Measurements from ENCODE around the gene NEMF.
A peak's percentile ranks its signal among the peaks of the same experiment; 100 is the strongest.
"Not testable (repeated sequence)": the region's sequence is repeated elsewhere in the genome, so short reads cannot be mapped to it uniquely, and the experiment has no call there.

The NEMF gene

GRCh38 chr14:49858383-49858782, 5.8 kb upstream of the NEMF start:
- H3K36me3 ChIP-seq (ENCODE audit: control insufficient read depth, insufficient read depth, low read length): no peaks in the 10 kb centered on the region
- peaks cover 13% of the 10 kb centered on the region for H3K4me1 ChIP-seq (ENCODE audit: control insufficient read depth, insufficient read depth, low read length, poor library complexity, severe bottlenecking)
- H3K4me3 ChIP-seq (ENCODE audit: extremely low read depth, insufficient read depth, low read length, poor library complexity, severe bottlenecking): no peak overlapping the region
- no peaks in the 10 kb centered on the region for H3K9me3 ChIP-seq (ENCODE audit: control insufficient read depth, low read length)
- H3K27ac ChIP-seq (ENCODE audit: low read depth, low read length, severe bottlenecking): no peak overlapping the region
- WGBS, 2 experiments (ENCODE audit: insufficient coverage in 2 of 2): 89 to 92% methylated on average over 2 to 3 of the region's 3 CpGs

GRCh38 chr14:49857427-49858003, 4.9 kb upstream of the NEMF start:
- H3K4me3 ChIP-seq (ENCODE audit: extremely low read depth, insufficient read depth, low read length, poor library complexity, severe bottlenecking): no peak overlapping the region
- no peaks in the 10 kb centered on the region for H3K36me3 ChIP-seq (ENCODE audit: control insufficient read depth, insufficient read depth, low read length)
- no peaks in the 10 kb centered on the region for H3K9me3 ChIP-seq (ENCODE audit: control insufficient read depth, low read length)
- whole genome bisulfite sequencing, 2 experiments (ENCODE audit: insufficient coverage in 2 of 2): 90 to 100% methylated on average over 2 to 3 of the region's 6 CpGs
- peaks cover 13% of the 10 kb centered on the region for H3K4me1 ChIP-seq (ENCODE audit: control insufficient read depth, insufficient read depth, low read length, poor library complexity, severe bottlenecking)
- no peak overlapping the region for H3K27ac ChIP-seq (ENCODE audit: low read depth, low read length, severe bottlenecking)

- Histone ChIP-seq H3K36me3 (ENCODE audit: control insufficient read depth, insufficient read depth, low read length) (peaks cover 19% of the 10 kb centered on the region), H3K27ac (ENCODE audit: low read depth, low read length, severe bottlenecking) (no peak overlapping the region), H3K4me1 (ENCODE audit: control insufficient read depth, insufficient read depth, low read length, poor library complexity, severe bottlenecking) (no peaks in the 10 kb centered on the region), H3K4me3 (ENCODE audit: extremely low read depth, insufficient read depth, low read length, poor library complexity, severe bottlenecking) (peak overlapping the region; percentile 93), H3K9me3 (ENCODE audit: control insufficient read depth, low read length) (no peaks in the 10 kb centered on the region)
- 38 to 40% methylated on average over 14 of the region's 27 CpGs for WGBS, 2 experiments (ENCODE audit: insufficient coverage in 2 of 2)
These were observed 1.2 kb upstream of the NEMF start for GRCh38 chr14:49853572-49854375.

DNA sequence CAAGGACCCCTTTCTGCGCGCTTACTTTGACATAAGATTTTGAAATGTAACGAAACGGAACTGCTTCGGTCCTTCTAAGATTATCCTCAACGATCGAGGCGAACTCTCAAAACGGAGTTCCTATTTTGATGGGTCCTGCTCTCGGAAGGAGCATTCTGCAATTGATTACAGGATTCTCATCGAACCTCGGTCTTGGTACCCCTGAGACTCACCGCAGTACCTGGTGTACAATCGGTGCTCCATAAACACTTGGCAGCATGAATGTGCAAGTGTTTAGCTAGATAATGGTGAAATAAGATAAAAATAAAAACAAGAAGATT, 530 bp upstream of the NEMF start:
- Histone ChIP-seq H3K27ac (ENCODE audit: low read depth, low read length, severe bottlenecking) (peak overlapping the region; percentile 53), H3K36me3 (ENCODE audit: control insufficient read depth, insufficient read depth, low read length) (peaks cover 24% of the 10 kb centered on the region), H3K9me3 (ENCODE audit: control insufficient read depth, low read length) (no peaks in the 10 kb centered on the region), H3K4me1 (ENCODE audit: control insufficient read depth, insufficient read depth, low read length, poor library complexity, severe bottlenecking) (no peaks in the 10 kb centered on the region), H3K4me3 (ENCODE audit: extremely low read depth, insufficient read depth, low read length, poor library complexity, severe bottlenecking) (peak overlapping the region; percentile 93)
- WGBS, 2 experiments (ENCODE audit: insufficient coverage in 2 of 2): 5 to 12% methylated on average over 10 to 14 of the region's 14 CpGs

- Histone ChIP-seq H3K4me1 (ENCODE audit: control insufficient read depth, insufficient read depth, low read length, poor library complexity, severe bottlenecking) (no peaks in the 10 kb centered on the region), H3K27ac (ENCODE audit: low read depth, low read length, severe bottlenecking) (peak overlapping the region; percentile 86), H3K9me3 (ENCODE audit: control insufficient read depth, low read length) (no peaks in the 10 kb centered on the region), H3K36me3 (ENCODE audit: control insufficient read depth, insufficient read depth, low read length) (peaks cover 37% of the 10 kb centered on the region), H3K4me3 (ENCODE audit: extremely low read depth, insufficient read depth, low read length, poor library complexity, severe bottlenecking) (peak overlapping the region; percentile 93)
- WGBS, 2 experiments (ENCODE audit: insufficient coverage in 2 of 2): no CpG with 5 or more reads among the region's 7 CpGs
These were observed 775 bp downstream of the NEMF start for GRCh38 chr14:49851813-49852212.

DNA sequence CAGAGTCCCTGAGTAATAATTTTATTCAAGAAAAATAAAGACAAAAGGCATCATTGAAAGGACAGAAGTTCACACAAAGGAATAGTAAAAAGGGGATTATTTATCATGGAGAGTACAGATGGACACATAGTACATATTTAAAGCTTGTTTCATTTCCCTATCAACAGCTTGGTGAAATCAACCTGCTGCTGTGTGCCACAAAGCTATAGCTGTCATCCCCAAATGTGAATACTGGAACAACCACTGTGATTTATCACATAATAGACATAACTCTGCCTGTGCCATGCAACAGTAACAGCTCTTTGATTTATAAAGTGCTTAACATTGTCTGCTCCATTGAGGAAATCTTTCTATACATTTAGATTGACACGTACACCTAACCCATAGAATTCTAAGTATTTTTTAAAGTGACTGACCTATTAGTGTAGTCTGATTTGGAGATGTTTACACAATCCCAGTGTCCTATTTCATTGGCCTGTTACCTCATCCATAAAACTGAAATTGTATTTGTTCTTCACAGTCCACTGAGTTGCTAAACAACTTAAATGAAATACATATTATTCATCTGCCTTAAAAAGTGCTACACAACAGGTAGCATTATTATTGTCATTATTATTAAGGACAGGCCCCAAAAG, 3.3 kb downstream of the NEMF start:
- WGBS, 2 experiments (ENCODE audit: insufficient coverage in 2 of 2): no CpG with 5 or more reads among the region's 1 CpG
- H3K27ac ChIP-seq (ENCODE audit: low read depth, low read length, severe bottlenecking): no peak overlapping the region
- no peak overlapping the region for H3K4me3 ChIP-seq (ENCODE audit: extremely low read depth, insufficient read depth, low read length, poor library complexity, severe bottlenecking)
- H3K36me3 ChIP-seq (ENCODE audit: control insufficient read depth, insufficient read depth, low read length): peaks cover 60% of the 10 kb centered on the region
- no peaks in the 10 kb centered on the region for H3K4me1 ChIP-seq (ENCODE audit: control insufficient read depth, insufficient read depth, low read length, poor library complexity, severe bottlenecking)
- H3K9me3 ChIP-seq (ENCODE audit: control insufficient read depth, low read length): no peaks in the 10 kb centered on the region

DNA sequence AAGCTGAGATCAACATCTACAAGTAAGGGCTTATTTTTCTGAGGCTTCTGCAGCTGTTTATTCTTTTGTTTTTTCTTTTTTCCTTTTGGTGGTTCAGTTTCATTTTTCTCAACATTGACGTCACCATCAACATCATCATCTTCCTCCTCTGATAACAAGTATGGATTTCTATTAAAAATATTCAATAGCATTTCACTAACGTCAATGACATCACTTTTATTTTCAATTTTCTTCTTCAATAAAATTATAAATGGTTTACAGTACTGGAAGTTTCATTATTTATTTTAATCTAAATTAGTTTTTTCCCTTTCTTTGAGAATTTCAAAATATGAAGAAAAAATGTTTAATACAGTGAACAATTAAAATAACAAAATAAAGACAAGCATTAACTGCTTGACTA, 23.9 kb downstream of the NEMF start:
- H3K9me3 ChIP-seq (ENCODE audit: control insufficient read depth, low read length): no peaks in the 10 kb centered on the region
- H3K4me1 ChIP-seq (ENCODE audit: control insufficient read depth, insufficient read depth, low read length, poor library complexity, severe bottlenecking): no peaks in the 10 kb centered on the region
- H3K4me3 ChIP-seq (ENCODE audit: extremely low read depth, insufficient read depth, low read length, poor library complexity, severe bottlenecking): no peak overlapping the region
- no CpG with 5 or more reads among the region's 2 CpGs for WGBS, 2 experiments (ENCODE audit: insufficient coverage in 2 of 2)
- H3K27ac ChIP-seq (ENCODE audit: low read depth, low read length, severe bottlenecking): no peak overlapping the region
- H3K36me3 ChIP-seq (ENCODE audit: control insufficient read depth, insufficient read depth, low read length): peaks cover 92% of the 10 kb centered on the region

DNA sequence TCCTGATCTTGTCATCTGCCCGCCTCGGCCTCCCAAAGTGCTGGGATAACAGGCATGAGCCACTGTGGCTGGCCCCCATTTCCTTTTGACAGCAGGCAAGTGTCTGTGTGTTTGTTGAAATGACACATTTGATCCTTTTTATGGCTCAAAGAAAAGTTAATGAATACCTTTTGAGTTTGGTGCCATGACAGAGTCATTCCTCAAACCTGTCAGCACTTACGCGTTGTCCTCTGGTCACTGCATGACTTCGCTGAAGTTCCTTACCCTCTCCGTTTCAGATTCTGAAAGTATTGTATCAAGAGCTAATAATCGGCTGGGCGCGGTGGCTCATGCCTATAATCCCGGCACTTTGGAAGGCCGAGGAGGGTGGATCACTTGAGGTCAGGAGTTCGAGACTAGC, 32.4 kb downstream of the NEMF start:
- 94 to 97% methylated on average over 12 of the region's 12 CpGs for WGBS, 2 experiments (ENCODE audit: insufficient coverage in 2 of 2)
- H3K36me3 ChIP-seq (ENCODE audit: control insufficient read depth, insufficient read depth, low read length): peaks cover 80% of the 10 kb centered on the region
- H3K27ac ChIP-seq (ENCODE audit: low read depth, low read length, severe bottlenecking): no peak overlapping the region
- H3K9me3 ChIP-seq (ENCODE audit: control insufficient read depth, low read length): no peaks in the 10 kb centered on the region
- H3K4me1 ChIP-seq (ENCODE audit: control insufficient read depth, insufficient read depth, low read length, poor library complexity, severe bottlenecking): no peaks in the 10 kb centered on the region
- no peak overlapping the region for H3K4me3 ChIP-seq (ENCODE audit: extremely low read depth, insufficient read depth, low read length, poor library complexity, severe bottlenecking)

DNA sequence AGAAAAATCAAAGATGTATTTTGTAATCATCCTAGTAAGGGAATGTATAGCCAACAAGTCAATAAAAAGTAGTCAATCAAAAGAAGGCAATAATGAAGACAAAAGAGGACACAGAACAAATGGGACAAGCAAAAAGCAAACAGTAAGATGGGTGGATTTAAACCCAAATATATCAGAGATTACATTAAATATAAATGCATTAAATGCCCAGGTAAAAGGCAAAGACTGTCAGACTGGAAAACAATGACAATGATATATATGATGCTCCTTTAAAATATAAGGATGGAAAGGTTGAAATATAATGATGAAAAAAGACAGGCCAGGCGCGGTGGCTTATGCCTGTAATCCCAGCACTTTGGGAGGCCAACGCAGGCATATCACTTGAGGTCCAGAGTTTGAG, 35.7 kb downstream of the NEMF start:
- no peak overlapping the region for H3K27ac ChIP-seq (ENCODE audit: low read depth, low read length, severe bottlenecking)
- 96 to 100% methylated on average over 2 to 3 of the region's 3 CpGs for WGBS, 2 experiments (ENCODE audit: insufficient coverage in 2 of 2)
- H3K36me3 ChIP-seq (ENCODE audit: control insufficient read depth, insufficient read depth, low read length): peaks cover 71% of the 10 kb centered on the region
- H3K9me3 ChIP-seq (ENCODE audit: control insufficient read depth, low read length): no peaks in the 10 kb centered on the region
- no peaks in the 10 kb centered on the region for H3K4me1 ChIP-seq (ENCODE audit: control insufficient read depth, insufficient read depth, low read length, poor library complexity, severe bottlenecking)
- H3K4me3 ChIP-seq (ENCODE audit: extremely low read depth, insufficient read depth, low read length, poor library complexity, severe bottlenecking): no peak overlapping the region

GRCh38 chr14:49816118-49816517, 36.5 kb downstream of the NEMF start:
- peaks cover 77% of the 10 kb centered on the region for H3K36me3 ChIP-seq (ENCODE audit: control insufficient read depth, insufficient read depth, low read length)
- H3K9me3 ChIP-seq (ENCODE audit: control insufficient read depth, low read length); H3K4me1 ChIP-seq (ENCODE audit: control insufficient read depth, insufficient read depth, low read length, poor library complexity, severe bottlenecking); H3K27ac ChIP-seq (ENCODE audit: low read depth, low read length, severe bottlenecking); H3K4me3 ChIP-seq (ENCODE audit: extremely low read depth, insufficient read depth, low read length, poor library complexity, severe bottlenecking): not testable (repeated sequence)
- 93 to 100% methylated on average over 1 of the region's 2 CpGs for WGBS, 2 experiments (ENCODE audit: insufficient coverage in 2 of 2)

- Histone ChIP-seq H3K9me3 (ENCODE audit: control insufficient read depth, low read length) (no peaks in the 10 kb centered on the region), H3K4me1 (ENCODE audit: control insufficient read depth, insufficient read depth, low read length, poor library complexity, severe bottlenecking) (no peaks in the 10 kb centered on the region), H3K27ac (ENCODE audit: low read depth, low read length, severe bottlenecking) (no peak overlapping the region), H3K4me3 (ENCODE audit: extremely low read depth, insufficient read depth, low read length, poor library complexity, severe bottlenecking) (no peak overlapping the region), H3K36me3 (ENCODE audit: control insufficient read depth, insufficient read depth, low read length) (peaks cover 90% of the 10 kb centered on the region)
- no CpG with 5 or more reads among the region's 1 CpG for WGBS, 2 experiments (ENCODE audit: insufficient coverage in 2 of 2)
These were observed 43.8 kb downstream of the NEMF start for GRCh38 chr14:49808780-49809179.
